HepG2 (cell line): ENCODE measurements around the gene ARAP3.

Experiments used
- ARID3A ChIP-seq: IDR thresholded peaks from 2 replicates; pipeline ENCODE4 v1.6.1; 2012; ENCODE audit warnings: low read depth, low read length, improper control_type of control experiment
- CTCF ChIP-seq: sonication (generic); formaldehyde crosslinking; IDR thresholded peaks from 2 replicates; pipeline ENCODE4 v1.5.0; 2020; ENCODE audit warnings: mild to moderate bottlenecking, missing genetic modification reagents, moderate library complexity
- MYC ChIP-seq: sonication (generic); formaldehyde crosslinking; IDR thresholded peaks from 2 replicates; pipeline ENCODE4 v1.9.0; 2021; ENCODE audit warnings: missing genetic modification reagents, borderline replicate concordance
- REPIN1 ChIP-seq: sonication (generic); formaldehyde crosslinking; IDR thresholded peaks from 2 replicates; pipeline ENCODE4 v1.8.0; 2022; ENCODE audit warnings: missing genetic modification reagents, low read depth, mild to moderate bottlenecking, borderline replicate concordance
- SRSF4 ChIP-seq: fragments of 200-400 bp; formaldehyde crosslinking; IDR thresholded peaks from one replicate; pipeline ENCODE4 v1.6.1; 2018; ENCODE audit warnings: mild to moderate bottlenecking, low read depth, low read length, moderate library complexity; ENCODE audit not compliant: poor library complexity, severe bottlenecking
- ZNF746 ChIP-seq: sonication (generic); formaldehyde crosslinking; IDR thresholded peaks from 2 replicates; pipeline ENCODE4 v1.8.0; 2022; ENCODE audit warnings: mild to moderate bottlenecking, missing genetic modification reagents
- TF ChIP-seq, protein P1 (sequence below): sonication (generic); formaldehyde crosslinking; IDR thresholded peaks from 2 replicates; pipeline ENCODE4 v1.4.0; 2020; ENCODE audit warnings: missing genetic modification reagents

GRCh38 chr5:141701360-141702119 is 19.5 kb upstream of the ARAP3 start:
- no peak for TF ChIP-seq ARID3A
- no peak for TF ChIP-seq SRSF4
- no peak for TF ChIP-seq MYC (CRISPR knock-in tag)
- TF ChIP-seq, protein P1, sequence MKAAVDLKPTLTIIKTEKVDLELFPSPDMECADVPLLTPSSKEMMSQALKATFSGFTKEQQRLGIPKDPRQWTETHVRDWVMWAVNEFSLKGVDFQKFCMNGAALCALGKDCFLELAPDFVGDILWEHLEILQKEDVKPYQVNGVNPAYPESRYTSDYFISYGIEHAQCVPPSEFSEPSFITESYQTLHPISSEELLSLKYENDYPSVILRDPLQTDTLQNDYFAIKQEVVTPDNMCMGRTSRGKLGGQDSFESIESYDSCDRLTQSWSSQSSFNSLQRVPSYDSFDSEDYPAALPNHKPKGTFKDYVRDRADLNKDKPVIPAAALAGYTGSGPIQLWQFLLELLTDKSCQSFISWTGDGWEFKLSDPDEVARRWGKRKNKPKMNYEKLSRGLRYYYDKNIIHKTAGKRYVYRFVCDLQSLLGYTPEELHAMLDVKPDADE (CRISPR knock-in tag) = no peak
- TF ChIP-seq CTCF (CRISPR knock-in tag) = no peak
- TF ChIP-seq REPIN1 (CRISPR knock-in tag) = no peak
- no peak for TF ChIP-seq ZNF746 (CRISPR knock-in tag)
